Spleen (tissue), 7 donors: ENCODE results near the gene POLA1.

Source experiments
- POLR2A ChIP-seq, 3 donors: fragments of 450-650 bp; IDR thresholded peaks; one replicate each; pipeline ENCODE4 v1.5.1; 2017; ENCODE audit warnings: antibody characterized with exemption in 3 of 3, mild to moderate bottlenecking in 1 of 3
- POLR2AphosphoS5 ChIP-seq, 3 donors: sonication (generic); formaldehyde crosslinking; IDR thresholded peaks; one replicate each; pipeline ENCODE4 v1.5.1; 2017; ENCODE audit warnings: antibody characterized with exemption in 3 of 3
- TF ChIP-seq, protein P1 (sequence below), 11 experiments: fragments of 200-600 bp in 7 of 11; fragments of 450-650 bp in 4 of 11; sonication (generic) in 4 of 11; IDR thresholded peaks in 8 of 11; conservative IDR thresholded peaks in 3 of 11; 1 replicate in 7 of 11; 2 replicates in 4 of 11; pipeline versions ENCODE4 v1.4.0 to v1.8.0; 2016 to 2021; ENCODE audit warnings: antibody characterized with exemption in 11 of 11, inconsistent platforms in 4 of 11, mild to moderate bottlenecking in 1 of 11
- donor health status: DM: no; HTN: no; CAD: no; lungs with moderate emphysema.
- donor health status: DM: no; HTN: no; CAD: no.
- donor health status: DM: no; HTN: no; CAD: no.

DNA sequence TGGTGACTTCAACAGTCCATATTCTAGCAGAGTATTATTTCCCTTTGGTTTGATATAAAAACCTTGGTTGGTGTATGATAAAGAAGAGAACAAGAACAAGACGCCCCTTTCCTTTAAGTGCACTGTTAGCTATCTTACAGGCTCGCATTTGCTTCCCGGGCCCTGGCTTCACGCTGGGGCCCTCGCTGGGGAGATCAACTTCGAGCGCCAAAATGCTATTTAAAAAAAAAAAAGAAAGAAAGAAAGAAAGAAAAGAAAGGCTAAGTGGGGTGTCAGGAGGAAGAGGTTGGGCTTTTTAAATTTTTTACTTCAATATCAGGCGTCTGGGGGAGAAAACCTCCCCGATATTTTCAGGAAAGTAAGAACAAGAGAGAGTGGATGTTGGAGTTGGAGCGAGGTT is 310.3 kb downstream of the POLA1 start:
- TF ChIP-seq POLR2AphosphoS5 (IDR thresholded peaks at IDR 0.05) (no peak), POLR2A (IDR thresholded peaks at IDR 0.05) (no peak)
- TF ChIP-seq, protein P1, sequence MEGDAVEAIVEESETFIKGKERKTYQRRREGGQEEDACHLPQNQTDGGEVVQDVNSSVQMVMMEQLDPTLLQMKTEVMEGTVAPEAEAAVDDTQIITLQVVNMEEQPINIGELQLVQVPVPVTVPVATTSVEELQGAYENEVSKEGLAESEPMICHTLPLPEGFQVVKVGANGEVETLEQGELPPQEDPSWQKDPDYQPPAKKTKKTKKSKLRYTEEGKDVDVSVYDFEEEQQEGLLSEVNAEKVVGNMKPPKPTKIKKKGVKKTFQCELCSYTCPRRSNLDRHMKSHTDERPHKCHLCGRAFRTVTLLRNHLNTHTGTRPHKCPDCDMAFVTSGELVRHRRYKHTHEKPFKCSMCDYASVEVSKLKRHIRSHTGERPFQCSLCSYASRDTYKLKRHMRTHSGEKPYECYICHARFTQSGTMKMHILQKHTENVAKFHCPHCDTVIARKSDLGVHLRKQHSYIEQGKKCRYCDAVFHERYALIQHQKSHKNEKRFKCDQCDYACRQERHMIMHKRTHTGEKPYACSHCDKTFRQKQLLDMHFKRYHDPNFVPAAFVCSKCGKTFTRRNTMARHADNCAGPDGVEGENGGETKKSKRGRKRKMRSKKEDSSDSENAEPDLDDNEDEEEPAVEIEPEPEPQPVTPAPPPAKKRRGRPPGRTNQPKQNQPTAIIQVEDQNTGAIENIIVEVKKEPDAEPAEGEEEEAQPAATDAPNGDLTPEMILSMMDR (IDR thresholded peaks at IDR 0.05 in 8 of 11, conservative IDR thresholded peaks at IDR 0.05 in 3 of 11): no peak
